HEK293T (cell line): ENCODE results near the gene EBP.

Source experiments
- CTCF ChIA-PET: fragments of 350-600 bp; formaldehyde crosslinking; extraction: SDS; loops from one replicate; lab custom pipeline; 2021; ENCODE audit warnings: antibody characterized with exemption, inconsistent platforms; lab: Yijun Ruan, JAX
- POLR2A ChIA-PET: fragments of 350-600 bp; formaldehyde crosslinking; extraction: SDS; loops from one replicate; lab custom pipeline; 2020; ENCODE audit warnings: antibody characterized with exemption, inconsistent platforms; lab: Yijun Ruan, JAX
- DNase-seq: peaks from one replicate; pipeline ENCODE4 v3.0.0; 2012; ENCODE audit warnings: mixed read lengths; ENCODE audit errors: extremely low spot score
- ARNT ChIP-seq: fragments of 450-650 bp; IDR thresholded peaks from 2 replicates; pipeline ENCODE4 v1.6.1; 2017; ENCODE audit warnings: mild to moderate bottlenecking
- BHLHE40 ChIP-seq: fragments of 450-650 bp; IDR thresholded peaks from 2 replicates; pipeline ENCODE4 v1.6.1; 2016; ENCODE audit warnings: mild to moderate bottlenecking, moderate library complexity, borderline replicate concordance
- CTBP1 ChIP-seq: fragments of 450-650 bp; IDR thresholded peaks from 2 replicates; pipeline ENCODE4 v1.6.1; 2016; ENCODE audit warnings: borderline replicate concordance
- ELF4 ChIP-seq: fragments of 450-650 bp; IDR thresholded peaks from 2 replicates; pipeline ENCODE4 v1.6.1; 2017; ENCODE audit warnings: antibody characterized with exemption
- FOXA1 ChIP-seq: fragments of 450-650 bp; IDR thresholded peaks from 2 replicates; pipeline ENCODE4 v1.6.1; 2016; ENCODE audit warnings: mild to moderate bottlenecking
- FOXK2 ChIP-seq: fragments of 450-650 bp; IDR thresholded peaks from 2 replicates; pipeline ENCODE4 v1.6.1; 2016; ENCODE audit warnings: mild to moderate bottlenecking
- FOXM1 ChIP-seq: fragments of 450-650 bp; IDR thresholded peaks from 2 replicates; pipeline ENCODE4 v1.6.1; 2017; ENCODE audit warnings: mild to moderate bottlenecking, borderline replicate concordance
- HDGF ChIP-seq: fragments of 450-650 bp; IDR thresholded peaks from 2 replicates; pipeline ENCODE4 v1.6.1; 2017; ENCODE audit warnings: antibody characterized with exemption, borderline replicate concordance
- L3MBTL2 ChIP-seq: fragments of 450-650 bp; conservative IDR thresholded peaks from 2 replicates; pipeline ENCODE4 v1.6.1; 2016; ENCODE audit warnings: mild to moderate bottlenecking
- LEF1 ChIP-seq: fragments of 450-650 bp; IDR thresholded peaks from 2 replicates; pipeline ENCODE4 v1.6.1; 2017; ENCODE audit warnings: mild to moderate bottlenecking, borderline replicate concordance
- NFRKB ChIP-seq: fragments of 450-650 bp; IDR thresholded peaks from 2 replicates; pipeline ENCODE4 v1.6.1; 2016; ENCODE audit warnings: mild to moderate bottlenecking, moderate library complexity
- SP1 ChIP-seq: fragments of 450-650 bp; IDR thresholded peaks from 2 replicates; pipeline ENCODE4 v1.6.1; 2017
- SUZ12 ChIP-seq: fragments of 450-650 bp; IDR thresholded peaks from 2 replicates; pipeline ENCODE4 v1.6.1; 2016; ENCODE audit warnings: mild to moderate bottlenecking
- TARDBP ChIP-seq: fragments of 450-650 bp; IDR thresholded peaks from 2 replicates; pipeline ENCODE4 v1.6.1; 2016
- ZNF384 ChIP-seq: fragments of 450-650 bp; IDR thresholded peaks from 2 replicates; pipeline ENCODE4 v1.6.1; 2016
- TF ChIP-seq, protein P1 (sequence below): fragments of 450-650 bp; IDR thresholded peaks from 2 replicates; pipeline ENCODE4 v1.6.1; 2016

EBP gene

DNA sequence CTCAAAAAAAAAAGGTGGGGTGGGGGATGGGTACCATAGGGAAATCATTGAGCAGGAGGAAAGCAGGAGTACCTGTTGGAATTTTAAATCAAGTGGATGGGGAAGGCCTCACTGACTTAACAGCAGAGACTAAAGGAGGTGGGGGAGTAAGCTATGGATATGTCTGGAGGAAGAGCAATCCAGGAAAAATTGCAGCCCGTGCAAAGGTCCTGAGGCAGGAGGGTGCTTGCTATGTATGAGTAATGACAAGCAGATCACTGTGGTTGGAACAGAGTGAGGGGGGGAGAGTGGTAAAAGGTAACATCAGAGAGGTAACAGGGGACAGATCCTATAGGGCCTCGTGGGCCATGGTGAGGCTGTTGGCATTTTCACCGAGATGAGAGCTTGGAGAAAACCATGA lies 41.5 kb upstream of the EBP start:
- DNase-seq: no peak
- ChIA-PET POLR2A (no interaction called here), CTCF (interaction anchor here (1.8 kb wide), 1 partner anchor 14 kb away, joined by 5 read pairs; no protein-coding TSS in a partner anchor)
- no peak for TF ChIP-seq ELF4
- TF ChIP-seq BHLHE40: no peak
- TF ChIP-seq SP1: no peak
- TF ChIP-seq TARDBP: no peak
- no peak for TF ChIP-seq ZNF384
- no peak for TF ChIP-seq ARNT
- TF ChIP-seq HDGF: no peak
- TF ChIP-seq SUZ12: no peak
- TF ChIP-seq FOXK2: no peak
- no peak for TF ChIP-seq FOXM1
- TF ChIP-seq LEF1: no peak
- no peak for TF ChIP-seq CTBP1
- TF ChIP-seq, protein P1, sequence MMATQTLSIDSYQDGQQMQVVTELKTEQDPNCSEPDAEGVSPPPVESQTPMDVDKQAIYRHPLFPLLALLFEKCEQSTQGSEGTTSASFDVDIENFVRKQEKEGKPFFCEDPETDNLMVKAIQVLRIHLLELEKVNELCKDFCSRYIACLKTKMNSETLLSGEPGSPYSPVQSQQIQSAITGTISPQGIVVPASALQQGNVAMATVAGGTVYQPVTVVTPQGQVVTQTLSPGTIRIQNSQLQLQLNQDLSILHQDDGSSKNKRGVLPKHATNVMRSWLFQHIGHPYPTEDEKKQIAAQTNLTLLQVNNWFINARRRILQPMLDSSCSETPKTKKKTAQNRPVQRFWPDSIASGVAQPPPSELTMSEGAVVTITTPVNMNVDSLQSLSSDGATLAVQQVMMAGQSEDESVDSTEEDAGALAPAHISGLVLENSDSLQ: no peak
- TF ChIP-seq L3MBTL2: no peak
- TF ChIP-seq FOXA1: no peak

DNA sequence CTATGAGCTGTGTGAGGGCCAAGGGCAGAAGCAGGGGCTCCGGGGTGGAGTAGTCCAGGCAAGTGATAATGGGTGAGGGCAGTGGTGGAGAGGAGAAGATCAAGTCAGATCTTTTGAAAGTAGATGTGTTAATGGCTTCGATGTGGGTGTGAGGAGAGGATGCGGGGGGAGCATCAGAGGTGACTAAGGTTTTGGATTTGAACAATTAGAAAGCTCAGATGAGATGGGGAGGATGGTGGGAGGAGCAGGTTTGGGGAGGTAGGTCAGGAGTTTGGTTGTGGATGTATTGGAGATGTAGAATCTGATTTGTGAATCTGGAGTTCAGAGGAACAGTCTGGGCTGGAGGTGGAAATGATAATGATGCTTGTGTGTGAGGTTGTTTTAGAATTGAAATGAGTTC lies 41.0 kb upstream of the EBP start:
- no peak for TF ChIP-seq NFRKB
- no peak for TF ChIP-seq ELF4
- no peak for TF ChIP-seq CTBP1
- TF ChIP-seq ZNF384: no peak
- no peak for TF ChIP-seq BHLHE40
- no peak for TF ChIP-seq L3MBTL2
- TF ChIP-seq, protein P1: no peak
- TF ChIP-seq SUZ12: no peak
- TF ChIP-seq FOXK2: no peak
- no peak for TF ChIP-seq TARDBP
- TF ChIP-seq FOXA1: no peak
- no peak for TF ChIP-seq LEF1
- TF ChIP-seq ARNT: no peak
- TF ChIP-seq FOXM1: no peak
- TF ChIP-seq HDGF: no peak
- no peak for TF ChIP-seq SP1
- POLR2A ChIA-PET: no interaction called here
- no peak for DNase-seq
- CTCF ChIA-PET: interaction anchor here (1.8 kb wide), 1 partner anchor 13 kb away, joined by 5 read pairs; no protein-coding TSS in a partner anchor

DNA sequence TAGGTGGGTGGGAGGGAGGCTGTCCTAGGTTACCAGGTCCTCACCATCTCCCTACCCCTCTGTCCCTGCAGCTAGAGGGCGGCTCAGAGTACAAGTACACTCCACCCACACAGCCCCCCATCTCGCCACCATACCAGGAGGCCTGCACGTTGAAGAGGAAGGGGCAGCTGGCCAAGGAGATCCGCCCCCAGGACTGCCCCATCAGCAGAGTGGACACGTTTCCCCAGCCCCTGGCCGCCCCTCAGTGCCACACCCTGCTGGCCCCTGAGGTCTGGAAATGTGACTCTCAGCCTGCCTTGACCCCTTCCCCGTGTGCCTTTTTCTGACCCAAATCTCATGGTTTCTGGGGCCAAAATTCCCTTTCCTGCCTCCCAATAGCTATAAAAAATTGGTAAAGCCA lies 39.1 kb upstream of the EBP start:
- POLR2A ChIA-PET: no interaction called here
- CTCF ChIA-PET: interaction anchor here (0.8 kb wide), 1 partner anchor 25 kb away, joined by 3 read pairs; no protein-coding TSS in a partner anchor
- TF ChIP-seq FOXM1 (no peak), BHLHE40 (no peak), ELF4 (no peak), HDGF (no peak), ARNT (no peak), L3MBTL2 (no peak), CTBP1 (no peak), NFRKB (no peak), FOXA1 (no peak), LEF1 (no peak), FOXK2 (no peak), SP1 (no peak), SUZ12 (no peak), TARDBP (no peak), ZNF384 (no peak)
- TF ChIP-seq, protein P1: no peak
- DNase-seq: no peak

DNA sequence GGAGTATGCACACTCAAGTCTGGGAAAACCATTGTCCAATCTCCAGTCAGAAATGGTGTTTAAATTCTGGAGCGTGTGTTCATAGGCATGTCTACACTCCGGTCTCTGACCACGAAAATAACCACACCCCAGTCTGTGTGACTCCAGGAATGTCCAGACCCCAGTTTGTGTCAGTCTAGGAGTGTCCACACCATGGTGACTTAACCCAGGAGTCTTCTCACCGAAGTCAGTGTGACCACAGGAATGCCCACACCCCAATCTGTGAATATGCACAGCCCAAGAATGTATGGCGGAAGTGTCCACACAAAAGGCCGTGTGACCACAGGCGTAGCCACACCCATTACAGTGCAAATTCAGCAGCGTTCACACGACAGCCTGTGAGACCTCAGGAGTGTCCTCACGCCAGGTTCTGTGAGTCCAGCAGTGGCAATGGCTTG lies 34.2 kb upstream of the EBP start:
- ChIA-PET POLR2A (no interaction called here), CTCF (no interaction called here)
- no peak for TF ChIP-seq HDGF
- no peak for TF ChIP-seq FOXK2
- no peak for TF ChIP-seq L3MBTL2
- no peak for DNase-seq

DNA sequence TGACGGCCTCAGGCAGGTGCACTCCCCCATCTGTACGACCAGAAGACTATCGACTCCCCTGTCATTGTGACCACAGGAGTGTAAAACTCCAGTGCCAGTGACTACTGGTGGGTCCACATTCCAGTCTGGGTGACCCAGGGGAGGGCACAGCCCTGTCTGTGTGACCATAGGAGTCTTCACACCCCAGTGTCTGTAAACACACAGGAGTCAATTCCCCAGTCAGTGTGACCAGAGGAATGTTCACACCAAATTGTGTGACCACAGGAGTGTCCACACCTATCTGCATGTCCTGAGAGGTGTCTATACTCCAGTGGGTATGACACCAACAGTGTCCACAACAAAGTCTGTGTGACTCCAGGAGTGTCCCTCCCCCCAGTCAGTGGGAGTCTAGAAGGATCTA lies 33.6 kb upstream of the EBP start:
- CTCF ChIA-PET: no interaction called here
- TF ChIP-seq FOXK2 (no peak), BHLHE40 (no peak), FOXA1 (no peak), LEF1 (no peak), SUZ12 (no peak), SP1 (no peak), TARDBP (no peak), CTBP1 (no peak), ZNF384 (no peak), ARNT (no peak), HDGF (no peak), L3MBTL2 (no peak), FOXM1 (no peak), NFRKB (no peak), ELF4 (no peak)
- TF ChIP-seq, protein P1: no peak
- no peak for DNase-seq
- POLR2A ChIA-PET: no interaction called here
